Measurements from ENCODE around the gene PLA2G1B.

GRCh38 chr12:120367924-120368788 is 40.6 kb upstream of the PLA2G1B start:
- TF ChIP-seq CTCF (IDR thresholded peaks at IDR 0.05) (no peak), POLR2A (IDR thresholded peaks at IDR 0.05) (no peak), EP300 (IDR thresholded peaks at IDR 0.05; ENCODE audit: low read depth) (no peak), POLR2AphosphoS5 (IDR thresholded peaks at IDR 0.05) (no peak)

Data from transverse colon (tissue), 4 donors.